Metanephros (tissue), 1 donor: ENCODE measurements around the gene GJA4. TPM values are rescaled to one million over a fixed set of nuclear protein-coding genes. Genes with fewer than 3 reads are reported as not detected.

Source experiments
- total RNA-seq: library from RNA; depleted of rRNA; stranded (reverse); fragments of >200 nt; gene quantifications from one replicate; pipeline ENCODE4 v1.2.3, GENCODE V29; 2014

The GJA4 gene
- 18.5 TPM for total RNA-seq

GRCh38 chr1:34792868-34793727 is at the start of gene GJA4:
GJA4 (plus strand) TSS chr1:34792999; CDS start chr1:34794214, 1,215 bp downstream.

GRCh38 chr1:34754964-34755637 is 37.7 kb upstream of the GJA4 start, which contains the start of gene GJB5:
GJB5 (plus strand) TSS chr1:34755047; CDS start chr1:34757331, 2,284 bp downstream.

GRCh38 chr1:34759503-34760357 is 33.1 kb upstream of the GJA4 start, which contains the start of gene GJB4:
GJB4 (plus strand) TSS chr1:34759740; CDS start chr1:34761255, 1,515 bp downstream.

GRCh38 chr1:34781071-34781843 is 11.5 kb upstream of the GJA4 start, which contains the start of gene GJB3:
GJB3 (plus strand) TSS chr1:34781214; CDS start chr1:34784763, 3,549 bp downstream.

Other genes starting within 250 kb of the GJA4 start
- 0.18 TPM for gene GJB5, start 38.0 kb upstream of the GJA4 start, total RNA-seq
- gene GJB4, start 33.3 kb upstream of the GJA4 start, total RNA-seq = not detected
- 0.35 TPM for gene GJB3, start 11.8 kb upstream of the GJA4 start, total RNA-seq
- 14.9 TPM for gene SMIM12, start 66.8 kb downstream of the GJA4 start, total RNA-seq
- gene DLGAP3, start 136.7 kb downstream of the GJA4 start, total RNA-seq = 1.5 TPM
- gene TMEM35B, start 192.3 kb downstream of the GJA4 start, total RNA-seq = 29.0 TPM
- 19.4 TPM for gene ZMYM6, start 238.9 kb downstream of the GJA4 start, total RNA-seq